Muscle of back (tissue), 11 donors: ENCODE data around the gene ITGAV. TPM values are rescaled to one million over a fixed set of nuclear protein-coding genes. Genes with fewer than 3 reads are reported as not detected.

ENCODE experiments used
- DNase-seq, 3 donors: peaks; one replicate each; pipeline versions ENCODE4 v3.0.0 to v3.0.0-alpha.2; 2013
- polyA plus RNA-seq, 10 donors: library from polyadenylated mRNA; unstranded; fragments of 120-200 nt; gene quantifications; one replicate each; pipeline ENCODE4 v1.2.1, GENCODE V29; 2013; ENCODE audit not compliant: insufficient read length in 10 of 10

Gene ITGAV
- polyA plus RNA-seq, 10 donors = 28.7 to 49.3 (median 33.6) TPM

DNA sequence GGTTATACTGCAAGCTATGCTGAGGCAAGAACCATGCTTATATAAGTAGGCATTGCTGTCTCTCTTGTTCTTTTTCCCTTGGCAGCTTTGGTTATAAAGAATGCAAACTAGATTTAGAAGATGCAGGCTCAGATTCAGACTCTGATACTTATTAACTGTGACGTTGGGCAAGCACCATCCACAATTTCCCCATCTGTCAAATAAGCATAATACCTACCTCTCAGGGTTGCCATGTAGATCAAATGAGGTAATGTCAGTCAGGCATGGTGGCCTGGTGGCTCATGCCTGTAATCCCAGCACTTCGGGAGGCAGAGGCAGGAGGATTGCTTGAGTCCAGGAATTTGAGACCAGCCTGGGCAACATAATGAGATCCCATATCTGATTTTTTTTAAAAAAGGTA lies 21.7 kb downstream of the ITGAV start:
- no peak for DNase-seq

DNA sequence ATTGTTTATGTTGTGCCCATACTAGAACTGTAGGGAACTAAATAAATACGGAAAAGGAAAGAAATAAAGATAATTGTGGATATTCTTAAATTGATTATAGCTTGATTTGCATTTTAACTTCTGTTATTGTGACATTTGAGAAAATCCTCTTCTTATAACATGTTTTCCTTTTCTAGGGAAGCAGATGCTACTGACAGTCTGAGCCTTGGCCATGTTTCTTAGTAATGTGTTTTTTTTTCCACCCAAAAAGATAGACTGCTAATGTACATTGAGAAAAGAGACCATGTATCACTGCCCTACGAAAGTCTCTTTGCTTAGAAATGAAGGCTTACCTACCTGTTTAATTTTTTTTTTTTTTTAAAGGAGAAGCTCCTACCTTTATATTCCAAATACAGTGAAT lies 22.2 kb downstream of the ITGAV start:
- DNase-seq = no peak

DNA sequence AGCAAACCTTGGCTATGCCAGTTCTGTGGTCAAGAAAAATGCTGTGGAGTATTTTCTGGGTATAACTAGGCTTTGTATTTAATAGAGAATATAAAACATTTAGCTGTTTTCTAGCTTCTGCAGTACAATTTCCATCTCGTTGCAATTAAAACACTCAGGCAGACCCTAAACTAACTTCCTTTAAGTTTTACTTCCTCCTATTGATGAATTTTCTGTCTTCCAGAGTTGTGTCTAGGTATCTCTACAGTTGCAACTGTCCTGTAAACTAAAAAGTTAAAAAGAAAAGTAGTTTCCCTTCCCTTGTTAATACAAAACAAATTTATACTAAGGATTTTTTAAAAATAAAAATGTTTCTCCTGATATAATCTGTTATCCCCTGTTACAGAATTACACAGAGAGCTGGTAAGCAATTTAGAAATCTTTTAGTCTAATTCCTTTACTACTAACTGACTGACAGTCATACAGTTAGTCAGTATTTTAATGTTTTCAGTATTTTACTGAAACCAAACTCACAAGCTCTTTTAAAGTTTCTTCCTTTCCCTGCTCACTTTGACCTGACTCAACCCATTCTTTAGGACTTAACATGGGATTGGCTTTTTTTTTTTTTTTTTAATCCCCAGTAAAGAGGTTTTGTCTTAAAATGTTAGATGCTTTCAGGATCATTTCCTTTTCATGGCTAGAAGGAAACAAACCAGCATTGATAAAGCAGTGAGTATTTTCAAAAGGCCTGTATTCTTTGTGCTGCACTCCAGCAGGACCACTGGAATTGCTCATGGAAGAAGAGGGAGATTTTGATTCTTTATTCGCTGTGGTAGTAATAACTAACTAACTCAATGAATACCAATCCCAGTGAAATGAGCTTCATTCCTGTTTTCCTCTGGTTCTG lies 22.9 kb downstream of the ITGAV start:
- DNase-seq = no peak

DNA sequence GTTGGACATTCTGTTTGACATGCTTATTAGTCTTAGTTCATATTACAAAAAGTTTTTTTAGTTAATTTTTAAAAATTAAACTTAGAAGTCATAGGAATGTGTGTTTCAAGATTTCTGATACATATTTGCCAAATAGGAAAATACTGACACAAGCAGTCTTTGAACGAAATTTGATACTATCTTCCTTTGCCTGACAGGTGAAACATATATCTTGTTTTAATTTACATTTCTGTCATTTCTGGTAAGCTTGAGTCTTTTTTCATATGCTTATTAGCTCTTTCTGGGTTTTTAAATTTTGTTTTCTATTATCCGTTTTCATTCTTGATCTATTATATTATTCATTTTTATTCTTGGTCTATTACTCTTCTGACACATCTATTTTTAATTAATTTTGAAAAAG lies 24.5 kb downstream of the ITGAV start:
- no peak for DNase-seq

DNA sequence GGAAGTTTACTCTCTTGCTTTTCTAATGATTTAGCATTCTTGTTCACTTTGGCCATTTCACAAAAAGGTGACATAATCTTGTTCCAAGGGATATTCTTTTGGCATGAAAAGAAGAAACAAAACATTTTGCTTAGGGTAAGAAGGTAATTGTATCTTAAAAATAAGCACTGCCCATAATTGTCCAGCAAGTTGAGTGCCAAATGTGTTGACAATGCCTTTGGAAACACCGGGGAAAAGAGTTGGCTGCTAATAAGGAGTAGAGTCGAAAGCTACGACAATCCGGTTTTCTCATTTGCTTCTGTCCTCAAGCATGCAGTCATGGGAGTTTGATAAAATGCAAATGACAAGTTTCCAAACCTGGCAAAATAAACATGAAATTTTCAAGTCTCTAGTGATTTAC lies 27.3 kb downstream of the ITGAV start:
- peak; percentile 16 to 60 (median 27) for DNase-seq

DNA sequence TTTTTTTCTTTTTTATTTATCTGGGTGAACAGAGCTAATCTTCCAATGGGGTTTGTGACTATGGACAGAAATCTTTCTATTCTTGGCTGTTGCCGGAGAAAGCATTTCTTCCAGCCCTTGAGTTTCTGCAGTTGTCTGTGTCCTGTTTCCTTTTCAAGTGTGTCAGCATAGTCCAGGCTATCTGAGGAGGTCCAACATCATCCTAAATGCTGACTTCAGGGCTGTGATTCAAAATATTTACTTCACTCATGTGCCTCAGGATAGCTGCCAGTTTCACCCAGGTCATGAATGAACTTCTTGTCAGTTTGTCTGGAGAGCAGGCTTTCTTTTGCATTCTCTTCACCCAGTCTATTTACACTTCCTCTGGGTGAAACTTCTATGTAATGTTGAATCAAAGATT lies 27.9 kb downstream of the ITGAV start:
- DNase-seq = peak; percentile 9 to 29 (median 11)

DNA sequence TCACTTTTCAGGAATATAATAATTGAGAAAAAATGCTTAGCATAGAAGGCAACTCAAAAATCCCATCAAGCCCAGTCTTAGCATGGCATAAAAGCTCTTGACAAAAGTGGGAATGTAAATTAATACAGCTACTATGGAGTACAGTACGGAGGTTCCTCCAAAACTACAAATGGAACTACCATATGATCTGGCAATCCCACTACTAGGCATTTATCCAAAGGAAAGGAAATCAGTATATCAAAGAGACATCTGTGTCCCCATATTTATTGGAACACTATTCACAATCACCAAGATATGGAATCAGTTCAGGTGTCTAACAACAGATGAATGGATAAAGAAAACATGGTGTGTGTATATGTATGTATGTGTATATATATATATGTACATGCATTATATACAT lies 28.8 kb downstream of the ITGAV start:
- no peak for DNase-seq

DNA sequence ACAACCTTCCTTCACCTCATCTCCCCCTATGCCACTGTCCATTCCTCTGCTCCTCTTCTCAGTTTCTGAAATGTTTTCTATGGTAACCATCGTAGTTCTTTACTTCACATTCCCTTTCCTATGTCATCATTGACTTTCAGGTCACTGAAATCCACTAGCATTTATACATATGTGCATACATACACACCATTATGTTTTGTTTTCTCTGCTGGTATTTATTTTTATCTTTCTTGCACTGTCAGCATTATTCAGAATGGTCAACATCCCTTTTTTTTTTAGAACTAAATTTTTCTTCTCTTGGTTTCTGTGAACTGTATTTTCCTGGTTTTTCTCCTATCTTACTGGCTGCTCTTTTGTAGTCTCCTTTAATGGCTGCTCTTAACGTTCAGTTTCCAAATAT lies 33.2 kb downstream of the ITGAV start:
- DNase-seq = no peak

DNA sequence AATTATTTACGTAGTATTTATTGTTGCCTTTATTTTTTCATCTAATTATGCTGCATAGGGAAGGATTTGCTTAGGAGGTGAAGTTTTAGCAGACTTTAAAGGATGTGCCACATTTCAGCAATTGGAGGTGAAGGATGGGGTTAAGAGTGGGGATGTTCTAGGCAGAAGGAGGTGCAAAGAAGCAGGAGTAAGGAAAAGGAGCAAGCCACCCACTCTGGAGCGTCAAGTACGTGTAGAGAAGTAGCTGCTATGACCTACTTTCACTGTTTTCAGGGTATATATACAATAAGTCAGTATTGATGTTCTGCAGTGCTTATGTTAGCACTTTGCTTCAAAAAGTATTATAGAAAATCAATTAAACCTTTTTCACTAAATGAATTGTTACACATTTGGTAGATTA lies 34.4 kb downstream of the ITGAV start:
- no peak for DNase-seq

DNA sequence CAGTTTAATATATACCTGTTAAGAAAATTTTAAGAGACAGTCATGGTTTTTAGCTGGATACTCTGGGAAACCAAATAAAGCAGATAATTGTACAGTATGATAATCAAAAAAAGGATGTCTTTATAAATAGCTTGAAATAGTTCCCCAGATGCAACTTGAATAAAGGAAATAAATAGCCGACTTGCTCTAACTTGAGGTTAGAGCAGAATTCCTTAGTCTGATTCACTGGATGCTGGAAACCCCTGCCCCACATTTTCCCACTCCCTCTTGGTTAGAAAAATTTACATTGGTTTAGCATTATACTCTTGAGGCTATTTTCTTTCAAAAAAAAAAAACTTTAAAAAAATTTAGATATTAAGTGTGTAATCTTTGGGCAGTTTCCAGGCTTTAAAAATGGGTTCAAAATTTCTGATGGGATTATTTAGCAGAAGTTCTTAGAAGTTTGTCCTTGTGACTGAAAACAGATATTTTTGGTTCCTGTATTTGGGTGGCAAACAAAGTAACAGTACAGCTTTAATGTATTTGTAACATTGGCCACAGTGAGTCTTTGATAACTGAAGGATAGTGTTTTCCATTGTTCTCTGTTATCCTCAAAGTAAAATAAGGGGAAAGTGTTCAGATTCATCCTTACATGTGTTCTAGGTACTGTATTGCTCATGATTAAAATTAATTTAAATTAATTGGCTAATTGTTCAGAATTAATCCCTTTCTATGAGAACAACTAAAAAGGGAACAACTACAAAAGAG lies 39.6 kb downstream of the ITGAV start:
- DNase-seq = no peak

DNA sequence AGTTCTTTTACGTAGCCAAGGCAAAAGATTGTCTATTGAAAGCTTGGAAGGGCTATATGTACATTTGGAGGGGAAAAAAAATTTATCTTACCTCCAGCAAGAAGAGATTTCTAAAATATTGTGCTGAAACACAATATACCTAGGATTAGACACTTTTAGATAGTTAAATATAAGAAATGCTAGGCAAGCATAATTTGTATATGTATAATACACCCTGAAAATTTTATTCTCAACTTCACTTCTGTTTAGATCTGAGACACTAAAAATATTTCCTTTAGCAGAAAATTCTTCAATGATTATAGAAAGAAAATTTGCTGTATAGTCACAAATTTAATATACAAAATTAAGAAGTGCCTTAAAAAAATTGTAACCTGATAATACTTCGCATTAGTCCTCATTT lies 42.6 kb downstream of the ITGAV start:
- DNase-seq = no peak

DNA sequence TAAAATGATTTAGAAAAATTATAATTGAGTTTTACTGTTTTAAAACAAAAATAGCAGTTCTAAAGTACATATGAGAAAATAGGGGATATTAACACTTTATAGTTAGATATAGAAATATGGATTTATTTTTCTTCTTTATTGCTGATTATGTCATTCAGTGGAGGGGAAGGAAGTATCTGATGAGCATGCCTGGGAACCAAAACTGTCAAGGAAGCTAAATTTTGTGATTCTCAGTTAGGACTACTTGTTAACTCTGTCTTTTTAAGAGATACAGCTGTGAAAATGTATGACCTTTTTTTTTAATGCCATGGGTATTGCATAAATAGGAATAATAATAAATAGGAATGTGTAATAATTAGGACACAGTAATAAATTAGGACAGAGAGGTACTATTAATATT lies 44.8 kb downstream of the ITGAV start:
- DNase-seq = no peak

DNA sequence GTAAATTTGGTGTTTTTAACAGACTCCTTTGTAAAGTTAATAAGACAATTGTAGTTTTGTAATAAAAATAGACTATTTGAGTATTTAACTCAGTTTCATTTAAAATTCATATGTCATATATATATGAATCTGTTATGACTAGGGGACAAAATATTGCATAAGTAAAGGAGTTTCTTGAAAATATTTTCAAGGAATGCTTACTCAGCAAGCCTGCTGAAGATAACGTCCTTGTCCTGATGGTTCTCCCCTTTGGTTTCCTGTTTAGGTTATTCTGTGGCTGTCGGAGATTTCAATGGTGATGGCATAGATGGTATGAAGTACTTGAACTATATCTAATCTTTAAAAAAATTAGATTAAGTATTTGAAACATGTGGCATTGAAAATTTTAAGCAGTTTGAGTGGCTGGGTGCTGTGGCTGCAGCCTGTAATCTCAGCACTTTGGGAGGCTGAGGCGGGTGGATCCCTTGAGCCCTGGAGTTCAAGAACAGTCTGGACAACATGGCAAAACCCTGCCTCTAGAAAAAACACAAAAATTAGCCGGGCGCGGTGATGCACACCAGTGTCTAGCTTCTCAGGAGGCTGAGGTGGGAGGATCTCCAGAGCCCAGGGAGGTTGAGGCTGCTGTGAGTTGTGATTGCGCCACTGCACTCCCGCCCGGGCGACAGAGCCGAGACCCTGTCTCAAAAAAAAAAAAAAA lies 47.1 kb downstream of the ITGAV start:
- DNase-seq = no peak

DNA sequence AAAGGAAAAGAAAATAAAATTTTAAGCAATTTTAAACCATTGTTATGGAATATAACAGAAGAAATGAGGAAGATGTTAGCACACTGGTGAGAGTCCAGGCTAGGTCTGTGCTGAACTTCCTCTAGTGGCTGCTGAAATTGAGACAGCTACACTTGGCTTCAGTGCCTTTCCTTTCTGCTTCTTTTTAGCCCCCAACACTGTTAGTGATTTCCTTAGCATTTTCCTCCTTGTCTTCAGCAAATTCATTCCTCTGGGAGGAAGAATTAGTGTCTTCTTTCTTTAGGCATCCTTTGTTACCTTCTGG lies 47.6 kb downstream of the ITGAV start:
- no peak for DNase-seq

DNA sequence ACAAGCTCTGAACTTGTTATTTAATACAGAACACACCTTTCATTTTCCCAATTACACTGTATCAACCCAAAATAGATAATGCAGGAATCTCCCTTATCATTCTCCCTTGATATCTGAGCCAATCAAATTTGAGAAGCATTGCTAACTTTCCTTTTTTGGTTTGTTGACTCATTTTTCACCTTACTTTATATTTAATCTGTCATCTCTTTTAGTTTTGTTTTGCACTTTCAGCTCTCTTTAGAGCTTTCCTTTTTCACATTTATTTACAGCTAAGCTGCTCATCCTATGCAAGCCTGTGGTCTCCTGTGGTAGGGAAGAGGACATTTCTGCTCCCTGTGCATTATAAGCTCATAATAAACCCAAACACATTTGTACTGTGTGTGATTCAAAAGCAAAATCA lies 50.1 kb downstream of the ITGAV start:
- DNase-seq = no peak

DNA sequence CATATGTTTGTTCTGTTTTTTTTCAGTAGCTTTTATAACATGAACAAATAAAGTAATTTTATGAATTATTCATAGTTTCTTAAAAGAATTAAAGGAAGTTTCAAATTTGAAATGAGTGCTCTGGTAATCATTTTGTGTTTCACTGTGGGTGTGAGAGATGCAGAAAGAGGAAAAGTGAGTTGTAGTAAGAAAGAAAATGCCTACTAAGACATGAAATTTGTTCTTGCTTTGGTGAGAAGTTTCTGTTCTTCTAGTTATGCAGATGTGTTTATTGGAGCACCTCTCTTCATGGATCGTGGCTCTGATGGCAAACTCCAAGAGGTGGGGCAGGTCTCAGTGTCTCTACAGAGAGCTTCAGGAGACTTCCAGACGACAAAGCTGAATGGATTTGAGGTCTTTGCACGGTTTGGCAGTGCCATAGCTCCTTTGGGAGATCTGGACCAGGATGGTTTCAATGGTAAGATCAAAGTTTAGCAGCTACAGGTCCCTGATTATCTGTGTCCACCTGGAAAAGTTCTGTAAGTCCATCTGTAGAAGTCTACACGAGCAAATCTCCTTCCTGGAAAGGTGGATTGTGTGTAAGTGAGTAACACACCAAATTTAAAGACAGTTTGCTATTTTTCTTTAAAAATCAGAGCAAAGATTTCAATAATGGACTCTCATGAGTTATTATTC lies 51.4 kb downstream of the ITGAV start:
- peak in 1 of 3 donors; percentile 7 for DNase-seq

DNA sequence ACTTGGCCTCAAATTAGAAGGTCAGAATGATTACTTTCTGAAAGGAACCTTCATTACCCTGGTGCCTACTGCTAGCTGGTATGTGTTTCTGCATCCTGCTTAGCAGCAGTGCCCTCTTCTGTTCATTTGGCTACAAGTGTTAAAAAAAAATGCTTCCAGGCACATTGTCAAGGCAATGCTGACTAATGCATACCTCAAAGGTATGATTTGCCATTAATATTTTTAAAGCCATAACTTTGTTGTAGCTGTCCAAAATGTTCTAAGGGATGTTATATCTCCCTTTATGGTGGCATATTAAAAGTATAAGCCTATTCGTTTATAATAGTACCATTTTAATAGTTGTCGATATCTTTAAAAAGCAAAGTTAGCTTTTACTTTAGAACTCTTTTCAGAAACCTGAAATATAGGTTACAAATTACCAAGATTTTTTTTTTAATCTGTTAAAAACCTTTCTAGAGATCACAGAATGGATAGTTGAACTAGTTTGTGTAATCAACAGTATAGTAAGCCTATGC lies 52.0 kb downstream of the ITGAV start:
- DNase-seq = peak; percentile 54 to 68 (median 57)

DNA sequence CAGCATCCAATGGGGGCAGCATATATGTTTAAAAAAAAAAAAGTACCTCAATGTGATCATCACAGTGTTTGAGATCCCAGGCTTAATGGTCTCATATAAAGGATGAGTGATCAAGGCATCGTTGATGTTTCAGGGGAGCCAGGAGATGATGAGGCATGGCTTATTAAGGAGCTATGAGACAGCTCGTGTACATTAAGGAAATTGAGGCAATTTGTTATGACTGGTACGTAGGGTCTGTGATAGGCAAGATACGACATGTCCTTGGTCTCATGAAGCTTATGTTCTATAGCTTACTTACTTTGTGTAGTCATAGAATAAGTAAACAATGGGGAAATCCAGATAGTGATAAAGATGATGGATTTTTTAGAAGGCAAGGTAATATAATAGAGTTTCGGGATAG lies 54.9 kb downstream of the ITGAV start:
- no peak for DNase-seq

DNA sequence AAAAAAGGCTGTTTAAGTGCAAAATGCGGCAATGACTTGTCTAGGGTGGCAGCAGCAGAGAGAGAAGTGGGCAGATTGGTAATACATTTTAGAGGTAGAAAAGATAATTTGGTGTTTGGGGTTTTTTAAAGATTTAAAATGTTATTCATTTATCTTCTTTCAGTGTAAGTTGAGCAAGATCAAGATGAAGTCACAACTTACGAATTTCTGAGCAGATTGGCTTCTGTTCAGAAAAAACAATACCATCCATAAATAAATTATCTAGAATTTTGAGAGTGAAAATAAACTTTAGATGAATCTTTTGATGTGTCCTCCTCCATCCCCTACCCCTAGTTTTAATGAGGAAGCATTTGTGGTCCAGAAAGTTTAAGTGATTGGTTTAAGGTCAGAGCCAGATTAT lies 56.1 kb downstream of the ITGAV start:
- no peak for DNase-seq

DNA sequence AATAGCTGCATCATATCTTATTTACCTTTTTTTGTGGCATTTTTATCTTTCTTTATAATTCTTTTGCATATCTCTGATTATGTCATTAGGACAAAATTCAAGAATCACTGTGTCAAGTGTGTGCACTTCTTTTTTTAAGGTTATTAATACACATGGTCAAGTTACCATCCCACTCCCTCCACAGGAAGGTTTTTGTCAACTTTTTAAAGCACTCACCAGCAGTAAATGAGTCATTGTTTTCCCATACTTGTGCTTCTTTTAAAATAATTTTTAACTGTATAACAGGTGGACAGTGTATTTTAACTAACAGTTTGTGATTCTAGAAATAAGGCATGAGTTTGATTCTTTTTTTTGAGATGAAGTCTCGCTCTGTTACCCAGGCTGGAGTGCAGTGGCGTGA lies 58.3 kb downstream of the ITGAV start:
- DNase-seq = no peak

DNA sequence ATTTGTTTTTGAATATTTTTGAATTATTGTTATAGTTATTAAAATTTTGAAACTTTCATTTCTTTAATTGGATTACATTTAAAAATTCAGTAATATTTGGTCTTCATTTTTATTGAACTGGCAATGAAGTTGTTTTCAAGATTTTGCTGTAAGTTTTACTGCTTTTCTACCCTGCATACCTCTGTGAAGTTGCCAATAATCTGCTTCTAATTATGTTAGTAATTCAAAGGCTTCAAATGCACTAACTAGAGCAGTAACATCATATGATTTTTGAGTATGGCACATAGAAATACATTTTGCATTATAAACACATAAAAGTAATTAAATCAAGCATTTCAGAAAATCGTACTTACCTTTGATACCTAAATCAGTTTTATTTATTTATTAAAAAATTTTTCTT lies 63.7 kb downstream of the ITGAV start:
- no peak for DNase-seq

DNA sequence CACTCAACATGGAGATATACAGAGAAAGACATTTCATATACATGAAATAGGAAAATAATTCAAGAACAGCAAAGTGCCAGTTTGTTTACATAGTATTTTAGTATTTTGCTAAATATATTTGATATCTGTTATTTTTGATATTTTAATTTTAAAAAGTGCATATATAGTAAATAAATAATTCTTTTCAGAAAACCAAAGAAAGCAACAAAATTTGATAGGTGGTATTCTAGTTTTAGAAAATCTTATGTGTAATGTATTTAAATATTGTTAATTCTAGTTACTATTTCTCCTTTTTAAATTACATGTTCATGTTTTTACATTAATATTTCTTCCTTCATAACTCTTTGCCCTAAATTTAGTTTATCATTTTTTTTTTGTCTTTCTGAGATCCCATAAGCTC lies 69.5 kb downstream of the ITGAV start:
- no peak for DNase-seq
